Measurements from ENCODE around the gene CDCA4. TPM values are rescaled to one million over a fixed set of nuclear protein-coding genes. Genes with fewer than 3 reads are reported as not detected.

CDCA4 gene
- total RNA-seq, 4 donors from 2014 or later = 5.8 to 7.8 (median 6.2) TPM

GRCh38 chr14:105053421-105053820 lies 32.5 kb upstream of the CDCA4 start:
- H3K9me3 ChIP-seq = no peaks in the 10 kb centered on the region
- TF ChIP-seq POLR2A (IDR thresholded peaks at IDR 0.05) (no peak), POLR2AphosphoS5 (IDR thresholded peaks at IDR 0.05) (no peak), EP300 (IDR thresholded peaks at IDR 0.05) (no peak), CTCF (IDR thresholded peaks at IDR 0.05) (no peak)
- peaks cover 11% of the 10 kb centered on the region for H3K27me3 ChIP-seq
- 70 to 87% methylated on average over 2 to 5 of the region's 6 CpGs for WGBS, 2 donors (ENCODE audit: low coverage in 1 of 2)
- H3K4me1 ChIP-seq = peaks cover 0 to under 1% (median 0%) of the 10 kb centered on the region in 3 donors
- no peak overlapping the region for H3K4me3 ChIP-seq
- H3K27ac ChIP-seq = no peak overlapping the region
- ATAC-seq = no peak
- no peaks in the 10 kb centered on the region for H3K36me3 ChIP-seq

- peaks cover 11% of the 10 kb centered on the region for H3K27me3 ChIP-seq
- H3K4me3 ChIP-seq = no peak overlapping the region
- WGBS, 2 donors (ENCODE audit: low coverage in 1 of 2) = 79 to 86% methylated on average over 2 to 3 of the region's 4 CpGs
These were observed 31.2 kb upstream of the CDCA4 start for GRCh38 chr14:105052110-105052458.

GRCh38 chr14:105051182-105052109 lies 30.6 kb upstream of the CDCA4 start:
- Histone ChIP-seq H3K4me1 (no peaks in the 10 kb centered on the region), H3K4me3 (no peak overlapping the region), H3K36me3 (no peaks in the 10 kb centered on the region), H3K27ac (no peak overlapping the region), H3K27me3 (peaks cover 11% of the 10 kb centered on the region), H3K9me3 (no peaks in the 10 kb centered on the region)
- no peak for ATAC-seq
- 84 to 96% methylated on average over 8 to 9 of the region's 59 CpGs for WGBS, 2 donors (ENCODE audit: low coverage in 1 of 2)
- TF ChIP-seq POLR2A (IDR thresholded peaks at IDR 0.05) (no peak), POLR2AphosphoS5 (IDR thresholded peaks at IDR 0.05) (no peak), EP300 (IDR thresholded peaks at IDR 0.05) (no peak), CTCF (IDR thresholded peaks at IDR 0.05) (no peak)

More at GRCh38 chr14:105052110-105052458, 31.2 kb upstream of the CDCA4 start:
- Histone ChIP-seq H3K4me1 (no peaks in the 10 kb centered on the region), H3K36me3 (no peaks in the 10 kb centered on the region), H3K27ac (no peak overlapping the region), H3K9me3 (no peaks in the 10 kb centered on the region)
- TF ChIP-seq POLR2AphosphoS5 (IDR thresholded peaks at IDR 0.05) (no peak), CTCF (IDR thresholded peaks at IDR 0.05) (no peak), POLR2A (IDR thresholded peaks at IDR 0.05) (no peak), EP300 (IDR thresholded peaks at IDR 0.05) (no peak)
- no peak for ATAC-seq

GRCh38 chr14:105050551-105050897 lies 29.6 kb upstream of the CDCA4 start:
- Histone ChIP-seq H3K27ac (no peak overlapping the region), H3K27me3 (peaks cover 11% of the 10 kb centered on the region), H3K36me3 (no peaks in the 10 kb centered on the region), H3K9me3 (no peaks in the 10 kb centered on the region), H3K4me3 (no peak overlapping the region), H3K4me1 (peaks cover 0 to 8% (median 0%) of the 10 kb centered on the region in 3 donors)
- no CpG with 5 or more reads among the region's 10 CpGs for WGBS, 2 donors (ENCODE audit: low coverage in 1 of 2)
- TF ChIP-seq POLR2AphosphoS5 (IDR thresholded peaks at IDR 0.05) (no peak), CTCF (IDR thresholded peaks at IDR 0.05) (no peak), POLR2A (IDR thresholded peaks at IDR 0.05) (no peak), EP300 (IDR thresholded peaks at IDR 0.05) (no peak)
- ATAC-seq = no peak
